ENCODE results near the gene MARCKSL1.

DNA sequence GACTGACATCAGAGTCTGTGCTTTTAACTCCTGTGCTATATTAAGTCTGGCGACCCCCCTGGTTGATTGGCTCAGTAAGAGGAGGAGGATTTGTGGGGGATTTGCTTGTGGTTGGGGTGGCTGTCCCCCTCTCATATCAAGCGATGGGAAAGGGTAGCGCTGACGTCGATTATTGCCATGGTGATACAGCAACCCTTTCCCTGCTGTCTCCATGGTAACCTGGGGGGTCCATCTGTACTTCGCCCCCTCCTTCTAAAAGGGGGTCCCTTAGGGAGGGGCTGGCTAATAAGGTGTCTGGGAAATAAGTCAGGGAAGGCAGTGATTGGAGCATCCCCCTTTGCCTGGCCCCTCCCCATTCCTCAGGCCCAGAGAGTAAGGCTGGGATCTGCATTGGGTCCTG, 21.6 kb upstream of the MARCKSL1 start:
- TF ChIP-seq, protein P1, sequence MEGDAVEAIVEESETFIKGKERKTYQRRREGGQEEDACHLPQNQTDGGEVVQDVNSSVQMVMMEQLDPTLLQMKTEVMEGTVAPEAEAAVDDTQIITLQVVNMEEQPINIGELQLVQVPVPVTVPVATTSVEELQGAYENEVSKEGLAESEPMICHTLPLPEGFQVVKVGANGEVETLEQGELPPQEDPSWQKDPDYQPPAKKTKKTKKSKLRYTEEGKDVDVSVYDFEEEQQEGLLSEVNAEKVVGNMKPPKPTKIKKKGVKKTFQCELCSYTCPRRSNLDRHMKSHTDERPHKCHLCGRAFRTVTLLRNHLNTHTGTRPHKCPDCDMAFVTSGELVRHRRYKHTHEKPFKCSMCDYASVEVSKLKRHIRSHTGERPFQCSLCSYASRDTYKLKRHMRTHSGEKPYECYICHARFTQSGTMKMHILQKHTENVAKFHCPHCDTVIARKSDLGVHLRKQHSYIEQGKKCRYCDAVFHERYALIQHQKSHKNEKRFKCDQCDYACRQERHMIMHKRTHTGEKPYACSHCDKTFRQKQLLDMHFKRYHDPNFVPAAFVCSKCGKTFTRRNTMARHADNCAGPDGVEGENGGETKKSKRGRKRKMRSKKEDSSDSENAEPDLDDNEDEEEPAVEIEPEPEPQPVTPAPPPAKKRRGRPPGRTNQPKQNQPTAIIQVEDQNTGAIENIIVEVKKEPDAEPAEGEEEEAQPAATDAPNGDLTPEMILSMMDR (IDR thresholded peaks at IDR 0.05 in 8 of 11, conservative IDR thresholded peaks at IDR 0.05 in 3 of 11): no peak
- TF ChIP-seq POLR2A (IDR thresholded peaks at IDR 0.05): no peak
- no peak for TF ChIP-seq POLR2AphosphoS5 (IDR thresholded peaks at IDR 0.05)
